IPS-20b (cell line): Measurements from ENCODE around the gene PTPMT1.
A peak's percentile ranks its signal among the peaks of the same experiment; 100 is the strongest.
"Not testable (repeated sequence)": the region's sequence is repeated elsewhere in the genome, so short reads cannot be mapped to it uniquely, and the experiment has no call there.

Experiments used
- H3K27ac ChIP-seq: one replicate; pipeline ENCODE4 v1.5.1; 2013; ENCODE audit warnings: low read length
- H3K27me3 ChIP-seq: 2 replicates; pipeline ENCODE4 v1.6.1; 2013; ENCODE audit warnings: mild to moderate bottlenecking, low read length, inconsistent platforms; ENCODE audit not compliant: insufficient read depth
- H3K36me3 ChIP-seq: 2 replicates; pipeline ENCODE4 v1.6.1; 2013; ENCODE audit warnings: low read depth, mild to moderate bottlenecking, inconsistent platforms, low read length, moderate library complexity; ENCODE audit not compliant: insufficient read depth
- H3K4me1 ChIP-seq: 2 replicates; pipeline ENCODE4 v1.6.1; 2013; ENCODE audit warnings: mild to moderate bottlenecking, control low read depth, inconsistent platforms, low read length, moderate library complexity; ENCODE audit not compliant: insufficient read depth
- H3K4me3 ChIP-seq: 2 replicates; pipeline ENCODE4 v1.5.1; 2013; ENCODE audit warnings: mild to moderate bottlenecking, low read length, inconsistent platforms
- H3K9ac ChIP-seq: 2 replicates; pipeline ENCODE4 v1.6.1; 2013; ENCODE audit warnings: low read depth, mild to moderate bottlenecking, inconsistent platforms, low read length, moderate library complexity
- H3K9me3 ChIP-seq: 2 replicates; pipeline ENCODE4 v1.6.1; 2013; ENCODE audit warnings: mild to moderate bottlenecking, low read depth, low read length, inconsistent platforms; ENCODE audit not compliant: insufficient read depth

PTPMT1 gene

GRCh38 chr11:47551086-47551485 is 14.3 kb upstream of the PTPMT1 start:
- Histone ChIP-seq H3K4me1 (peaks cover 13% of the 10 kb centered on the region), H3K36me3 (peaks cover 25% of the 10 kb centered on the region; the same call in 1 of the 2 replicates), H3K27me3 (no peaks in the 10 kb centered on the region), H3K4me3 (peak overlapping the region; percentile 84), H3K27ac (no peak overlapping the region), H3K9me3 (no peaks in the 10 kb centered on the region), H3K9ac (peak overlapping the region; percentile 85; the same call in 1 of the 2 replicates)

- Histone ChIP-seq H3K4me3 (peak overlapping the region; percentile 84), H3K9ac (peak overlapping the region; percentile 85), H3K27ac (peak overlapping the region; percentile 73), H3K9me3 (no peaks in the 10 kb centered on the region), H3K27me3 (no peaks in the 10 kb centered on the region), H3K4me1 (peaks cover 13% of the 10 kb centered on the region), H3K36me3 (peaks cover 20% of the 10 kb centered on the region; the same call in 1 of the 2 replicates)
Measured at GRCh38 chr11:47552056-47552565, 13.3 kb upstream of the PTPMT1 start.

- Histone ChIP-seq H3K27ac (peak within 1 kb of the TSS; percentile 73), H3K4me3 (peak within 1 kb of the TSS; percentile 84), H3K4me1 (peaks cover 13% of the 10 kb centered on the region), H3K9ac (peak within 1 kb of the TSS; percentile 92), H3K9me3 (no peaks in the 10 kb centered on the region), H3K27me3 (no peaks in the 10 kb centered on the region), H3K36me3 (peaks cover 20% of the 10 kb centered on the region; the same call in 1 of the 2 replicates)
Measured at GRCh38 chr11:47552566-47553405, 12.6 kb upstream of the PTPMT1 start, which contains the start of gene CELF1. TSS of gene CELF1 (minus strand) at chr11:47553132. CDS start at chr11:47499523, 53,609 bp downstream.

DNA sequence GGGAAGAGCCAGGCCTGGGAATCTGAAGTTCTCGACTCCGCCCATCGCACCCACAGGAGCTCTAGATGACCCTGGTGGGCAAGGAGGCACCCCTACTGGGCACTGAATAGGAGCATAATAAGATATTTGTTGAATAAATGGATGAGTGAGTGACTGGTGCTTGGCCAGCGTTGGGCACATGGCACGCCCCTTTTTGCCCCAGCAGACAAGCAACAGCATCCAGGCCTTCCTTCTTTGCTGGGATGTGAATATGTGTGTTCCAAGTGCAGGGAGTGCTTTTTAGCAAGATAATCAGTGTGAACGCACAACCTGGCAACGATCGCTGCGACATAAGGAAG is 12.0 kb upstream of the PTPMT1 start:
- peak overlapping the region; percentile 82 for H3K4me3 ChIP-seq
- peaks cover 20% of the 10 kb centered on the region; the same call in 1 of the 2 replicates for H3K36me3 ChIP-seq
- H3K4me1 ChIP-seq: peaks cover 13% of the 10 kb centered on the region
- no peaks in the 10 kb centered on the region for H3K9me3 ChIP-seq
- H3K27ac ChIP-seq: peak overlapping the region; percentile 57
- H3K9ac ChIP-seq: peak overlapping the region; percentile 92
- no peaks in the 10 kb centered on the region for H3K27me3 ChIP-seq

DNA sequence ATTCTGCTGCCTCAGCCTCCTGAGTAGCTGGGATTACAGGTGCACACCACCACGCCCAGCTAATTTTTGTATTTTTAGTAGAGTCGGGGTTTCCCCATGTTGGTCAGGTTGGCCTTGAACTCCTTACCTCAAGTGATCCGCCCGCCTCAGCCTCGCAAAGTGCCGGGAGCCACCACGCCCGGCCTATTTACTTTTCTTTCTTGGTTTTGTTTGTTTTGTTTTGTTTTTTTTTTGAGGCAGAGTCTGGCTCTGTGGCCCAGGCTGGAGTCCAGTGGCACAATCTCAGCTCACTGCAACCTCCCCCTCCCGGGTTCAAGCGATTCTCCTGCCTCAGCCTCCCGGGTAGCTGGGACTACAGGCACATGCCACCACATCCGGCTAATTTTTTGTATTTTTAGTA is 8.4 kb upstream of the PTPMT1 start:
- H3K4me3 ChIP-seq, H3K9me3 ChIP-seq, H3K4me1 ChIP-seq, H3K36me3 ChIP-seq, H3K27me3 ChIP-seq, H3K27ac ChIP-seq, H3K9ac ChIP-seq: not testable (repeated sequence)

- Histone ChIP-seq H3K9ac (no peak overlapping the region), H3K27me3 (no peaks in the 10 kb centered on the region), H3K4me3 (no peak overlapping the region), H3K27ac (no peak overlapping the region), H3K4me1 (peaks cover 5% of the 10 kb centered on the region), H3K9me3 (no peaks in the 10 kb centered on the region), H3K36me3 (no peaks in the 10 kb centered on the region)
Measured at GRCh38 chr11:47558695-47559094, 6.7 kb upstream of the PTPMT1 start.

DNA sequence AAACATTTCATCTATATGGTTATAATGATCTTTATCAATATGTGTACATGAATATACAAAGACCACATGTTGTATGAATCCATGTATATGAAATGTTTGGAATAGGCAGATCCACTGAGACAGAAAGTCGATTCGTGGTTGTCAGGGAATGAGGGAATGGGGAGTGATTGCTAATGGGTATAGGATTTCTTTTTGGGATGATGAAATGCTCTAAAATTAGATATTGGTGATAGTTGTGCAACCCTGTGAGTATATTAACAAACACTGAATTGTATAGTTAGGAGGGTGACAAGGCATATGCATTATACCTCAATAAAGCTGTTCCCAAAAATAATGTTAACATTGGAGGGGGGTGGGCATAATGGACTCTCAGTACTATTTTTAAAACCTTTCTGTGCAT is 5.0 kb upstream of the PTPMT1 start:
- Histone ChIP-seq H3K9ac (no peak overlapping the region), H3K4me3 (no peak overlapping the region), H3K9me3 (no peaks in the 10 kb centered on the region), H3K27me3 (no peaks in the 10 kb centered on the region), H3K27ac (no peak overlapping the region), H3K36me3 (no peaks in the 10 kb centered on the region), H3K4me1 (no peaks in the 10 kb centered on the region; the same call in 1 of the 2 replicates)

DNA sequence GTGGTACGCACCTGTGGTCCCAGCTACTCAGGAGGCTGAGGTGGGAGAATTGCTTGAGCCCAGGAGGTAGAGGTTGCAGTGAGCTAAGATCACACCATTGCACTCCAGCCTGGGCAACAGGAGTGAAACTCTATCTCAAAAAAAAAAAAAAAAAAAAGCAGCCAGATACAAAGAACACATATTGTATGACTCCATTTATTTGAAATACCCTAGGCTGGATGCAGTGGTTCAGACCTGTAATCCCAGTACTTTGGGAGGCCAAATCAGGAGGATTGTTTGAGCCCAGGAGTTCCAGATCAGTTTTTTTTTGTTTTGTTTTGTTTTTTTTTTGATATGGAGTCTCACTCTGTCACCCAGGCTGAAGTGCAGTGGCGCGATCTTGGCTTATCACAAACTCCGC is 3.0 kb upstream of the PTPMT1 start:
- H3K36me3 ChIP-seq, H3K27me3 ChIP-seq, H3K4me3 ChIP-seq, H3K9me3 ChIP-seq, H3K27ac ChIP-seq, H3K4me1 ChIP-seq, H3K9ac ChIP-seq: not testable (repeated sequence)

DNA sequence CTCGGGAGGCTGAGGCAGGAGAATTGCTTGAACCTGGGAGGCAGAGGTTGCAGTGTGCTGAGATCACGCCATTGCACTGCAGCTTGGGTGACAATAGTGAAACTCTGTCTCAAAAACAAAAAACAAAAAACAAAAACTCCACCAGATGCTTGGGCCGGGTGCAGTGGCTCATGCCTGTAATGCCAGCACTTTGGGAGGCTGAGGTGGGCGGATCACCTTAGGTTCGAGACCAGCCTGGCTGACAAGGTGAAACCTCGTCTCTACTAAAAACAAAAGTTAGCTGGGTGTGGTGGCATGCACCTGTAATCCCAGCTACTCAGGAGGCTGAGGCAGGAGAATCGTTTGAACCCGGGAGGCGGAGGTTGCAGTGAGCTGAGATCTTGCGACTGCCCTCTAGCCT is 1.0 kb upstream of the PTPMT1 start:
- H3K9me3 ChIP-seq, H3K27me3 ChIP-seq, H3K27ac ChIP-seq, H3K4me1 ChIP-seq, H3K9ac ChIP-seq, H3K4me3 ChIP-seq, H3K36me3 ChIP-seq: not testable (repeated sequence)

GRCh38 chr11:47564933-47565339 is 463 bp upstream of the PTPMT1 start:
- no peaks in the 10 kb centered on the region; the same call in 1 of the 2 replicates for H3K4me1 ChIP-seq
- H3K27me3 ChIP-seq: peaks cover 3% of the 10 kb centered on the region; the same call in 1 of the 2 replicates
- H3K36me3 ChIP-seq: peaks cover 7% of the 10 kb centered on the region
- no peak overlapping the region for H3K27ac ChIP-seq
- no peaks in the 10 kb centered on the region for H3K9me3 ChIP-seq
- peak overlapping the region; percentile 95 for H3K4me3 ChIP-seq
- peak overlapping the region; percentile 97 for H3K9ac ChIP-seq

- Histone ChIP-seq H3K27ac (peak overlapping the region; percentile 71), H3K27me3 (peaks cover 3% of the 10 kb centered on the region; the same call in 1 of the 2 replicates), H3K4me3 (peak overlapping the region; percentile 95), H3K9ac (peak overlapping the region; percentile 97), H3K4me1 (no peaks in the 10 kb centered on the region; the same call in 1 of the 2 replicates), H3K36me3 (peaks cover 20% of the 10 kb centered on the region), H3K9me3 (no peaks in the 10 kb centered on the region)
Measured at GRCh38 chr11:47566149-47566698, 825 bp downstream of the PTPMT1 start.

DNA sequence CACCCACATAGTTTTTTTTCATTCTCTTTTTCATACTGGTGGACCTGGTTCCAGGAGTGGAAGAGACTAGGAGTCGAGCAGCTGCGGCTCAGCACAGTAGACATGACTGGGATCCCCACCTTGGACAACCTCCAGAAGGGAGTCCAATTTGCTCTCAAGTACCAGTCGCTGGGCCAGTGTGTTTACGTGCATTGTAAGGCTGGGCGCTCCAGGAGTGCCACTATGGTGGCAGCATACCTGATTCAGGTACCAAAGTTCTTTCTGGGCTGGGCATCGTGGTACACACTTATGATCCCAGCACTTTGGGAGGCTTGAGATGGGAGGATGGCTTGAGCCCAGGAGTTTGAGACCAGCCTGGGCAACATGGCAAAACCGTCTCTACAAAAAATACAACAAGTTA is 4.2 kb downstream of the PTPMT1 start:
- Histone ChIP-seq H3K9me3 (no peaks in the 10 kb centered on the region), H3K36me3 (peaks cover 54% of the 10 kb centered on the region), H3K4me3 (no peak overlapping the region), H3K9ac (no peak overlapping the region), H3K27me3 (peaks cover 3% of the 10 kb centered on the region; the same call in 1 of the 2 replicates), H3K4me1 (no peaks in the 10 kb centered on the region; the same call in 1 of the 2 replicates), H3K27ac (no peak overlapping the region)
